ENCODE data around the gene LANCL3.

The LANCL3 gene

GRCh38 chrX:37678574-37678973 lies 107.1 kb downstream of the LANCL3 start:
- TF ChIP-seq TAF1 (IDR thresholded peaks at IDR 0.05; ENCODE audit: borderline replicate concordance, insufficient read depth, low read length): no peak
- TF ChIP-seq POLR2AphosphoS5 (IDR thresholded peaks at IDR 0.05; ENCODE audit: low read depth, low read length): no peak
- TF ChIP-seq SIN3A (IDR thresholded peaks at IDR 0.05; ENCODE audit: borderline replicate concordance, insufficient read depth, low read length): no peak
- TF ChIP-seq, protein P1, sequence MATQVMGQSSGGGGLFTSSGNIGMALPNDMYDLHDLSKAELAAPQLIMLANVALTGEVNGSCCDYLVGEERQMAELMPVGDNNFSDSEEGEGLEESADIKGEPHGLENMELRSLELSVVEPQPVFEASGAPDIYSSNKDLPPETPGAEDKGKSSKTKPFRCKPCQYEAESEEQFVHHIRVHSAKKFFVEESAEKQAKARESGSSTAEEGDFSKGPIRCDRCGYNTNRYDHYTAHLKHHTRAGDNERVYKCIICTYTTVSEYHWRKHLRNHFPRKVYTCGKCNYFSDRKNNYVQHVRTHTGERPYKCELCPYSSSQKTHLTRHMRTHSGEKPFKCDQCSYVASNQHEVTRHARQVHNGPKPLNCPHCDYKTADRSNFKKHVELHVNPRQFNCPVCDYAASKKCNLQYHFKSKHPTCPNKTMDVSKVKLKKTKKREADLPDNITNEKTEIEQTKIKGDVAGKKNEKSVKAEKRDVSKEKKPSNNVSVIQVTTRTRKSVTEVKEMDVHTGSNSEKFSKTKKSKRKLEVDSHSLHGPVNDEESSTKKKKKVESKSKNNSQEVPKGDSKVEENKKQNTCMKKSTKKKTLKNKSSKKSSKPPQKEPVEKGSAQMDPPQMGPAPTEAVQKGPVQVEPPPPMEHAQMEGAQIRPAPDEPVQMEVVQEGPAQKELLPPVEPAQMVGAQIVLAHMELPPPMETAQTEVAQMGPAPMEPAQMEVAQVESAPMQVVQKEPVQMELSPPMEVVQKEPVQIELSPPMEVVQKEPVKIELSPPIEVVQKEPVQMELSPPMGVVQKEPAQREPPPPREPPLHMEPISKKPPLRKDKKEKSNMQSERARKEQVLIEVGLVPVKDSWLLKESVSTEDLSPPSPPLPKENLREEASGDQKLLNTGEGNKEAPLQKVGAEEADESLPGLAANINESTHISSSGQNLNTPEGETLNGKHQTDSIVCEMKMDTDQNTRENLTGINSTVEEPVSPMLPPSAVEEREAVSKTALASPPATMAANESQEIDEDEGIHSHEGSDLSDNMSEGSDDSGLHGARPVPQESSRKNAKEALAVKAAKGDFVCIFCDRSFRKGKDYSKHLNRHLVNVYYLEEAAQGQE (IDR thresholded peaks at IDR 0.05; ENCODE audit: insufficient read depth in 1 of 2, low read depth in 2 of 2, low read length in 2 of 2): no peak
- no peak for TF ChIP-seq FOXP2 (optimal IDR thresholded peaks at IDR 0.05; ENCODE audit: borderline replicate concordance, extremely low read depth, extremely low read length, insufficient read depth)

GRCh38 chrX:37679230-37679629 lies 107.8 kb downstream of the LANCL3 start:
- TF ChIP-seq POLR2AphosphoS5 (IDR thresholded peaks at IDR 0.05; ENCODE audit: low read depth, low read length) (no peak), TAF1 (IDR thresholded peaks at IDR 0.05; ENCODE audit: borderline replicate concordance, insufficient read depth, low read length) (no peak), SIN3A (IDR thresholded peaks at IDR 0.05; ENCODE audit: borderline replicate concordance, insufficient read depth, low read length) (no peak), FOXP2 (optimal IDR thresholded peaks at IDR 0.05; ENCODE audit: borderline replicate concordance, extremely low read depth, extremely low read length, insufficient read depth) (no peak)
- TF ChIP-seq, protein P1 (IDR thresholded peaks at IDR 0.05; ENCODE audit: insufficient read depth in 1 of 2, low read depth in 2 of 2, low read length in 2 of 2): no peak

- TF ChIP-seq FOXP2 (optimal IDR thresholded peaks at IDR 0.05; ENCODE audit: borderline replicate concordance, extremely low read depth, extremely low read length, insufficient read depth) (no peak), TAF1 (IDR thresholded peaks at IDR 0.05; ENCODE audit: borderline replicate concordance, insufficient read depth, low read length) (no peak)
- TF ChIP-seq, protein P1 (IDR thresholded peaks at IDR 0.05; ENCODE audit: insufficient read depth in 1 of 2, low read depth in 2 of 2, low read length in 2 of 2): no peak
Observed at GRCh38 chrX:37679888-37680287, 108.4 kb downstream of the LANCL3 start.

DNA sequence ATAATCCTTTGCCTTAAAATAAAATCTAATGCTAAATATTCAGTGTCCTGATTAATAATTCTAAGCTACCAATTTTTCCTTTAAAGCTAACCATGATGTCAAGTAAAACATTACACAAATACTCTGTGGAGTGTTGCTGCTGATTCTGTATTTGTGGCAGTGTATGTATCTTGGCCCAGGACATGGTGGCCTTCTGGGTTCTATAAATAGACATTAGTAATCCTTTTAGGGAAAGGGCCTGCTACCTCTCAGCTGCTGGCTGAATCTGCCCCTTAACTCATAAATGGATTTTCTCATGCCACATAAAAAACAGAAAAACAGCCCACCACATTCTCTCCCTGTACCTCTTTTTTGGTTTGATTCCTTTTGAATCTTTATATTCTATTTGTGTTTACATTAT lies 113.0 kb downstream of the LANCL3 start:
- TF ChIP-seq SIN3A (IDR thresholded peaks at IDR 0.05; ENCODE audit: borderline replicate concordance, insufficient read depth, low read length): no peak
- no peak for TF ChIP-seq POLR2AphosphoS5 (IDR thresholded peaks at IDR 0.05; ENCODE audit: low read depth, low read length)
- TF ChIP-seq TAF1 (IDR thresholded peaks at IDR 0.05; ENCODE audit: borderline replicate concordance, insufficient read depth, low read length): no peak
- no peak for TF ChIP-seq FOXP2 (optimal IDR thresholded peaks at IDR 0.05; ENCODE audit: borderline replicate concordance, extremely low read depth, extremely low read length, insufficient read depth)

DNA sequence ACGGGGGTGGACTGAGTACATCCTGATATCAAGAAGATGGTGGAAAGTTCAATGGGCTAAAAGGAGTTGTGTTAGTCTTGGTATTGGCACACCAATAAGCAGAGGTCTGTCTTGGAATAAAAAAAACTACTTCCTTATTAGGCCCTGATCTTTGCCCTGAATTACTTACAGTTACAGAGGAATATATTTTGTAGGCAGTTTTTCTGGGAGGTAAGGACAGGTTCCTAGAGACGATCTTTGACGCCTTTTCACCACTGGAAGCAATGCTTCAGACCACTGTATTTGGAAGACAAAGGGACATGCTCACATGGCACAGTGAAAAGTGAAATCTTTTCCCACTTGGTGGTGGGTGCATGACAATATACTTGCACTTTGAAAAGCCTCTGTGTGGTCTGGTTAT lies 113.5 kb downstream of the LANCL3 start:
- TF ChIP-seq POLR2AphosphoS5 (IDR thresholded peaks at IDR 0.05; ENCODE audit: low read depth, low read length) (no peak), FOXP2 (optimal IDR thresholded peaks at IDR 0.05; ENCODE audit: borderline replicate concordance, extremely low read depth, extremely low read length, insufficient read depth) (no peak), SIN3A (IDR thresholded peaks at IDR 0.05; ENCODE audit: borderline replicate concordance, insufficient read depth, low read length) (no peak), TAF1 (IDR thresholded peaks at IDR 0.05; ENCODE audit: borderline replicate concordance, insufficient read depth, low read length) (no peak)
- TF ChIP-seq, protein P1 (IDR thresholded peaks at IDR 0.05; ENCODE audit: insufficient read depth in 1 of 2, low read depth in 2 of 2, low read length in 2 of 2): no peak
